Measurements from ENCODE around the gene MGAT4C. TPM values are rescaled to one million over a fixed set of nuclear protein-coding genes. Genes with fewer than 3 reads are reported as not detected.
"Not testable (repeated sequence)": the region's sequence is repeated elsewhere in the genome, so short reads cannot be mapped to it uniquely, and the experiment has no call there.

MGAT4C gene
- total RNA-seq, 2 donors from 2014 or later: 3.4 to 4.6 TPM

DNA sequence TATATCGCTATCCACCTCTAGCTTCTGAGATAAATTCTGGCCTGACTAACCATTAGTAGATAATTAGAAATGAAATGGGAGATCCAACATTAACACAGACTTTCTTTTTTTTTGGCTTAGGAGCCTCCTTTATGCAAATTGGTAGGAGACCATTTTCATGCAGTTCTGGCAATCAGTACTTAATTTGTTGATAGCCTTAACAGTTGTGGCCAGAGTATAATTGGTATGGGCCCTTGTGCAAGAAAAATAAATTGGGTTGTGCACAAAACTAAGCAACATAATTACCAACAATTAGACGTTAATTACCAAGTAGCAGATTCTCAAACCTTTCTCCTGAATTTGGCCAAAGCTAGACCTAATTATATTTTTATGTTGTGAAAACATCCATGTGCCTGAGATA lies 111.0 kb downstream of the MGAT4C start:
- no peak for DNase-seq (ENCODE audit: low spot score)
- intact Hi-C loops (cut with DNase I): no loop called here

DNA sequence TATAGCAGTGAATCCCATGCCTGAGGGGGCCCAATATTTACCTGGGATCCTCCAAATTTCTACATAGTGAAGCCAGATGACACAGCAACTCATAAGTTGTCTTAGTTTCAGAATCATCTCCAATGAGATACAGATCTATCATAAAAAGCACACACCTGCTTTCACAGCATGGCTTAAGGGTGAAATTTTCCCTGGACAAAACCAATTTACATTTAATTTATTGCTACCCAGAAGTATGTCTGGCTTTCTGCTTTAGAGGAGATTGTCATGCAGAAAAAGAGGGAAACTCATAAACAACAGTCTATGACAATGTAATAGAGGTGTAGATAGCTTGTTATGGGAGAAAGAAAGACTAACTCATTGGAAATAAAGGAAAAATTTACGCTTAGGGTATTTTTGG lies 113.0 kb downstream of the MGAT4C start:
- intact Hi-C loops (cut with DNase I): no loop called here
- DNase-seq (ENCODE audit: low spot score): no peak

DNA sequence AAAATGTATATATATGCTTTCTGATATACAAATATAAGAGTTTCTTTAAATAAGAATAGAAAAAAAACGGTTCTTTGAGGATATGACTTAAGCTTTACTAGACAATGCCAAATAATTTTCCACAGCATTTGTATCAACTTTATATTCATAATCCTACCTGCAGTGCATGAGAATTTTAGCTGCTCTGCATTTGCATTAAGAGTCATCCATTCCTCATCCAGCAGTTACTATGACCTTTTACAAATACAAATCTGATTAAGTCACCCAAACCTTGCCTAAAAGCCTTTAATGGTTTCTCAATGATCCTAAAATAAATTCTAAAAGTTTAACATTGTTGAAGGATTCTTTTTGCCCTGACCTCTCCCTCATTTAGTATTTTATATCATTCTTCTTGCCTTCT lies 116.5 kb downstream of the MGAT4C start:
- DNase-seq (ENCODE audit: low spot score): no peak
- intact Hi-C loops (cut with DNase I): no loop called here

DNA sequence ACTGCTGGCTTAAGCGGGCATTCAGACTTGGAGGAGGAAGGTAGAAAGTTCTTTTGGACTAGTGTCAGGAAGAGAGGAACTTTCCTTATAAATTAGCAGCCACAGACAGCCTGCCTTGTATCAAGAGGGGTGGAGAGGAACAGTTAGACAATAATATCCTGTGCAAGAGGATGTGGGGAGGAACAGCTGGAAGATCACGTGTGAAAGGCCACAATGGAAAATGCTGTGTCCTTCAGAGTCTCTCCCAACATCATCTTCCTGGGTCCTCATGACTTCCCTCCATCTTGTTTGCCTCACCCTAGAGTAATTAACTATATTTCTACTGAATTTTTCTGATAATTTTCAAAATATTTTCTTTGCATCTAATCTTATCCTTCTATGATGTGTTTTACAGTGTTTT lies 117.4 kb downstream of the MGAT4C start:
- no peak for DNase-seq (ENCODE audit: low spot score)
- intact Hi-C loops (cut with DNase I): no loop called here

DNA sequence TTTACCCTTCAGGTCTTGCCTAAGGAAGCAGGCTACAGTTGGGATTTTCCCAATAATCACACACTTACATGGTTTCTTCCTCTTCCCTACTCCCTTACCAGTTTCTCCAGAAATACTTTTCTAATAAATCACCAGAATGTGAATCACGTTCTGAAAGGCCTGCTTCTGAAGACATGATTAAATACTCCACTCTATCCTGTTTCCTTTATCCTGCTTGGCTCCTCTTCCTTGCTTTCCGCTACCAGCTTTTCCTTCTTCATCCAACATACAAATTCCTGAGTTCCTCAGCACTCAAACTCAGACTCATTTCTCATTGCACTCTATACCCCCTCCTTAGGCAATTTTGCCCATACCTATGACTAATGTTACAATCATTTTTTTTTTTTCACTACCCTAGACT lies 118.3 kb downstream of the MGAT4C start:
- intact Hi-C loops (cut with DNase I): no loop called here
- DNase-seq (ENCODE audit: low spot score): no peak

DNA sequence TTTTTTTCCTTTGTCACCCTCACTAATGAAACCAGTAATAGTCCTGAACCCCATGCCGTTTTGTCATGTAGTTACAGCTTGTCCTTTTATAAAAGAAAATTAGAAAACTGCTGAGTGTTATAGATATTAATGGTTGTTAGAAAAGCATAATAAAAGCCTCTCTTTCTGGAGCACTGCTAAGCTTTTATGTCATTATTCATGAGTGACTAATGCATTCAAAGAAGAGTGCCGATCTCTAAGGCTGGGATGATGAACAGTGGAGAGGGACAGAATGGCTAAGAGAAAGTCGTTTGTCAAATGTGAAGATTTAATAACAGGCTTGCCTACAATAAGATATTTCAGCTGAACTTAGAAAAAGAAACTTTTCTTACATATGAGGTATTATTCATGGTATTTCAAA lies 121.6 kb downstream of the MGAT4C start:
- intact Hi-C loops (cut with DNase I): no loop called here
- DNase-seq (ENCODE audit: low spot score): no peak

DNA sequence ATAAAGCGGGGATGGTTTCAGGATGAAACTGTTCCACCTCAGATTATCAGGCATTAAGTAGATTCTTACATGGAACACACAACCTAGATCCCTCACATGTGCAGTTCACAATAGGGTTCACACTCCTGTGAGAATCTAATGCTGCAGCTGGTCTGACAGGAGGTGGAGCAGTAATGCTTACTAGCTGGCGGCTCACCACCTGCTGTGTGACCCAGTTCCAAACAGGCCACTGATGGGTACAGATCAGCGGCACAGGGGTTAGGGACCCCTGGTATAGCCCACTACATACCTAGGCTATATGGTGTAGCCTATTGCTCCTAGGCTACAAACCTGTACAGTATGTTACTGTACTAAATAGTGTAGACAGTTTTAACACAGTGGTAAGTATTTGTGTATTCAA lies 129.3 kb downstream of the MGAT4C start:
- DNase-seq (ENCODE audit: low spot score); intact Hi-C loops (cut with DNase I): not testable (repeated sequence)

DNA sequence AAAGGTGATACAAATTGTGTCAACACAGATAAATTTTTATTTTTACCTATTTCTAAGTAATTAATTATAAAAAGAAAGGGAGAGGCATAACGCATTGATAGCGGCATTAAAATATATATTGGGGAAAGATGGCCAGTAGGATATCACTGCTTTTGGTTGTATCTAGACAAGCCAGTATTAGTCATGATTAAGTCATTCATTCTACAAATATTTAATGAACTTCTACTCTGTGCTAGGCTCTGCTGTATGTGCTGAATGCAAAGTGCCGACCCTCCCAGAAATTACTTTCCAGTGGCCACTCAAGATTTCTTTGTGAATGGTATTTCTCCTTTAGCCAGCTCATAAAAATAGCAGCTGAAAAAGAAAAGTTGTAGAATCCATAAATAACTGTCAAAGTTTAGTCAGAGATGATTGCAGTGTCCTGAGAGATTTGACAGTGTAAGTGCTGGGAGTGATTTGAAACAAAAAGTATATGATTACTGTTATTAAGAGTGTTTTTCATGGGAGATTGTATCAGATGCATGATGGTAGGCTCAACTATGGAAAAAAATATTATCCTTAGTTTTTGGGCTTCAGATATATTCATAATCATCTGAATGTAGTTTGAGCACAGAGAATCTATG lies 133.2 kb downstream of the MGAT4C start:
- DNase-seq (ENCODE audit: low spot score): no peak
- intact Hi-C loops (cut with DNase I): no loop called here

DNA sequence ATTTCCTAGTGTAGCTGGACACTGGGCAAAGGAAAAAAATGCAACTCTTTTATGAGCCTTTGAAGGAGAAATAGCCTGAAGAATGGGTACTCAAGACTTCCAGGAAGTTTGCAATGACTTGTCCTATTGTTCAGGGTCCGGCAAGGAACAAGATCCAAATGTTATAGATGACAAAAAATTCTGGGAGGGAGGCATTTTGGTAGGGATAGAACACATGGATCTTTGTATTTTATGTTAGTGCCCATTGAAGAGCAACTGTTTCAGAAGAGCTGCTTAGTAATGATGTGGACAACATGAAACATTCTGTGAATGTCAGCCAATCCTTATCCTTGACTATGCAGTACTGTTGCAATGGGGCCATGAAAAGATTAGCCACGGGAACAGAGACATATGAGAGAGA lies 138.0 kb downstream of the MGAT4C start:
- no peak for DNase-seq (ENCODE audit: low spot score)

DNA sequence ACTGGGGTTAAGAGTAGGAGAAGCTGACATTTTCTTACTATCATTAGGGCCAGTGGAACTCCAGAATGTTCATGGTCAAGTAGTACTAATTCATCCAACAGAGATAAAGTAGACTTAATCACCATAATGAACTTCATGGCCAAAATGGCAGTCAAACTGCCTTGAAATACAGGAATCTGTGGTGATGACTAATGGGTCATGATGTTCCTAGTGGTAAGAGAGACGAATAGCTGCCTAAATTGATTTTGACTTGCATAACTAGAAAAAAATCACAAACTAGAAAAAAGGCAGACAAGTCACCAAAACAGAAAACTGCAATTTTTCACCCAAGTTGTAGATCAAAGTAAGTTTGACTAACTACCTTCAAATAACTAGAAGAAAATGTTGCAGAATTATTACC lies 138.5 kb downstream of the MGAT4C start:
- intact Hi-C loops (cut with DNase I): no loop called here

More for the DNA sequence above, 138.0 kb downstream of the MGAT4C start:
- intact Hi-C loops (cut with DNase I): no loop called here

DNA sequence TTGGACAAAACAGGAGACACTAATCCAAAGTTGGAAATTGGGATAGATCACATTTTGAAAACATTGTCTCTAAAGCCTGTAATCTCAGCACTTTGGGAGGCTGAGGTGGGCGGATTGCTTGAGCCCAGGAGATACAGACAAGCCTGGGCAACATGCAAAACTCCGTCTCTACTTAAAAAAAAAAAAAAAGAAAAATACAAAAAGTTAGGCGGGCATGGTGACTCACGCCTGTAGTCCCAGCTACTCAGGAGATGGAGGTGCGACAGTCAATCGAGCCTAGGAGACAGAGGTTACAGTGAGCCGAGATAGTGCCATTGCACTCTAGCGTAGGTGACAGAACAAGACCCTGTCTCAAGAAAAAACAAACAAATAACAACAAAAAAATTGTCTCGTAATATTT lies 152.1 kb downstream of the MGAT4C start:
- intact Hi-C loops (cut with DNase I): no loop called here
- DNase-seq (ENCODE audit: low spot score): no peak

More for the DNA sequence above, 138.5 kb downstream of the MGAT4C start:
- DNase-seq (ENCODE audit: low spot score): no peak

DNA sequence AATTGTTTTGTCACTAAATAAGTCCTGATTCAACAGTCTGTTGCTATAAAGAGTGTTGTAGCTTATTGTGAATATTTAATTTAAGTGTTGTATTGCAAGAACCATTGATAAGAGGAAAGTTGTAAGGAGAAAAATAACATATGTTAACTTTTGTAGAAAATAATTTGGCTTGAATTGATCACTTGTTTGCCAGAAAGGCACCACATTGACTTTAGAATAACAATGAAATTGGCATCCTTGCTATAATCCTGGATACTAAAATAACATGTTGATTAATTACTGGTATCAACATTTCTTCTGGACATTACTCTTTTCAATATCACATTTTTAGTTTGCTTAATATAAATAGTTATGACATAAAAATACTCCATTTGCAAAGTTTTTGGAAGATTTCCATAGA lies 159.0 kb downstream of the MGAT4C start:
- DNase-seq (ENCODE audit: low spot score): no peak
- intact Hi-C loops (cut with DNase I): no loop called here

DNA sequence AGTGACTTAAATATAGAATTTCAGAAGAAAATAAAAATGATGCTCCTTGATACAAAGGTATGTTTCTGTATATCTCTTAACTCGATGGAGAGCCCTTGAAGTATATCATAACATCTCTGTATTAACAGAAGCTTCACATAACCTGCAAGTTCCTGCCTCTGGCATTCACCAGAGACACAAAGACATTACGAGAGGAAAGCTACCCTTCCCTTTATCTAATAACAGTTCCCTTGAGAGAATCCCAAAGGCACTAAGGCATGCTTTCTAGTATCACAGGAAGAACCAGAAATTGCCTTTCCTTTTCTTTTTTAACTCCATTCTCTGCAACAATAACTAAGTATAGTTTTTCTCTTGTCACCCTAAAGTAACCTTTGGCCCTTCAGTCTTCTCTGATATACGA lies 164.5 kb downstream of the MGAT4C start:
- no peak for DNase-seq (ENCODE audit: low spot score)
- intact Hi-C loops (cut with DNase I): no loop called here

DNA sequence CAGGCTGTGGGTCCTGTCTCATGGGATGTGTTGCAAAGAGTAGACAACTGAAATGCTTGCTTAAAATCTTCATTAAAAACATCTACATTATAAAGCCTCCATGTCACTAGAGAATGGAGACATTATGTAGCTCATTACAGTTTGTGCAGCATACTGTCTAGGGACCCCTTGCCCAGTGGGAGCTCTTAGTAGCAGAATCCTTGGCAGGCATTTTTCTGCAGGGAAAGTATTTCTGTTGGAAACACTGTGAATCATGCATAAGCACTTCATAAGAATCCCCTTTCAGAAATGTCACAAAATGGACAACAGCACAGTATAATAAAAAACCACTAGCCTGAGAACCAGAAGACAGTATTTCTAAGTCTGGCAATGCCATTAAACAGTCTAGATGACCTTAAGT lies 174.3 kb downstream of the MGAT4C start:
- DNase-seq (ENCODE audit: low spot score): no peak
- intact Hi-C loops (cut with DNase I): no loop called here

DNA sequence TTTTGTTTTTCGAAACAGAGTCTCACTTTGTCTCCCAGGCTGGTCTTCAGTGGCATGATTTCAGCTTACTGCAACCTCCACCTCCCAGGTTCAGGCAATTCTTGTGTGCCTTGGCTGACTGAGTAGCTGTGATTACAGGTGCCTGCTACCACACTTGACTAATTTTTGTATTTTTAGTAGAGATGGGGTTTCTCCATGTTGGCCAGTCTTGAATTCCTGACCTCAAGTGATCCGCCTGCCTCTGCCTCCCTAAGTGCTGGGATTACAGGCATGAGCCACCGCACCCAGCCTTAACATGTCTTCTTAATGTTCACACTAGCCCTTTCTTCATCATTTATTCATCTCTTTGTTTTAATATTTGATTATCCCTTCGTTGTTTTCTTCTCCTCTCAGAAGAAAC lies 197.1 kb downstream of the MGAT4C start:
- DNase-seq (ENCODE audit: low spot score); intact Hi-C loops (cut with DNase I): not testable (repeated sequence)

DNA sequence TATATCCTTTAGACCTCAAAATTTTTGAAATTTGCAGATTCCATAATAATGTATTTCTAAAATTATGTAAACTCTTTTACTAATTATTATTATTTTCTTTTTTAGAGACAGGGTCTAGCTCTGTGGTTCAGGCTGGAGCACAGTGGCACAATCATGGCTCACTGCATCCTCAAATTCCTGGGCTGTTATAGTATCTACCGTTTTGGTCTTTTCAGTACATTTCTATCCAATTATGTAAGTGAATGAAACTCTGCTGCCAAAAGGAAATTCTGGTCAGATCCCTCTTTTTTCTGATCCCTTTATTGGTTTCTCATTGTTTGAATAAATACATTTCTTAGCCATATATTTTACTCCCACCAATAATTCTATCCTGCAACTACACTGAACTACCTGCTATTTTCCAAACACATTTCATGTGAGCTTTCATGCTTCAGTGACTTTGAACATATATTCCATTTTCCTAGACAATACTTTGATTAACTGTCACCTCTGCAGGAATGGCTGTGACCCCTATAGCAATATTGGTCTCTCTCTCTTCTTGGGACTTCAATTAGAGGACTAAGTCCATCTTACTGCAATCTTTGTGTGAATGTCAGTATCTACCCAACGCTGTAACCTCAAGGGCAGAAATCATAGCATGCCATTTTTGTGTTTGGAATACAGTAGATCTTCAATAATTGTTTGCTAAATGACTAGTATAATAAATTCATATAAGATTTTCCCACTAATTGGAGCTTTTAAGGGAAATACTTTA lies 198.9 kb downstream of the MGAT4C start:
- intact Hi-C loops (cut with DNase I): no loop called here
- DNase-seq (ENCODE audit: low spot score): no peak

DNA sequence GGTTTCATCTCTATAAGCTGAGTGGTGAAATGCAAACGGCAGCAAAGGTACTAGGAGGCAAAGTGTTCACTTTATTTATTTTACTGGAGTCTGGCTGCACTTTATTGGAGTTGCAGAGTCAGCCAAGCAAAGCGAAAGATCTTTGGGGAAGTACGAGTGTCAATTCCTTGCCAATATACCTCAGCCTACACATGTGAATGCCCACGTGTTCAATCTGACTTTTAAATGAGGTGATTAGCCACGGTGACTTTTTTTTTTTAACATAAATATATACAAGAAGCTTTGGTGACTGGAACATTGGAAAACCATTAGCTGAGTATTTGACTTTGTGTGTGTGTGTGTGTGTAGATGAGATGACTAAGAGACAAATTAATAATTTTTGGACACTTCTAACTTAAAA lies 203.3 kb downstream of the MGAT4C start:
- intact Hi-C loops (cut with DNase I): no loop called here
- DNase-seq (ENCODE audit: low spot score): no peak

DNA sequence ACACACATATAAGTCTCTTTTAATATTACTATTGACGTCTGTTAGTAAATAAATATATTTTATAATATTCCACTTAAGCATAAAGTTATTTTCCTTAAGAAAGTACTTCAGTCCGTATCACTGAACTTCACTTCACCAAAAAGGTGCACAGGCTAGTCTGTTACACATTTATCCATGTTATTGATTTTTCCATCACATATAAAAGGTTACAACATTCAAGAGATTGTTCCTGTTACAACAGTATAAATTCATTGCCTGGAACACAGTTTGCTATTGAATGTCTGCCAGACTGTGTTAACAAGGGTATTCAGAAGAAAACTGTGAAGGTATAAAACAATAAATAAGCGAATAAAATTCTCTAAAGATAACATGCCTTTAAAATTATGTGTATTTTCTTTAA lies 206.2 kb downstream of the MGAT4C start:
- intact Hi-C loops (cut with DNase I): no loop called here
- DNase-seq (ENCODE audit: low spot score): no peak

DNA sequence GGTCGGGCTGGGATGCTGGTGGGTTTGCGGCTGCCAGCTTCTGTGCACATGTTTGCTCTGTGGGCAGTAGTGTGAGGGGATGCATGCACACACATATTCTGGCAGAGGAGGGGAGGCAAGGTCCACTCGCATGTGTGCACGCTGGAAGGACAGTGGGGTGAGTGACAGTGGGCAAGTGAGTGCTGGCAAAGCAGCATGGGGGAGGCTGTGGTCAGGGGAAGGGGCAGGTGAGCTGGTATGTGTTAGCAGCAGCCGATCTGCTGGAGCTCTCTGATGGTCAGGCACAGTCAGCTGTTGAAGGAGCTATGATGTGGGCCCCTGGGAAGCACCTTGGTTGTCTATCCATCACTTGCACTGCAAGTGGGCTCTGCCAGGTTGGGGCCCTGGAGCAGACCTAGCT lies 211.8 kb downstream of the MGAT4C start:
- DNase-seq (ENCODE audit: low spot score): no peak
- intact Hi-C loops (cut with DNase I): no loop called here

DNA sequence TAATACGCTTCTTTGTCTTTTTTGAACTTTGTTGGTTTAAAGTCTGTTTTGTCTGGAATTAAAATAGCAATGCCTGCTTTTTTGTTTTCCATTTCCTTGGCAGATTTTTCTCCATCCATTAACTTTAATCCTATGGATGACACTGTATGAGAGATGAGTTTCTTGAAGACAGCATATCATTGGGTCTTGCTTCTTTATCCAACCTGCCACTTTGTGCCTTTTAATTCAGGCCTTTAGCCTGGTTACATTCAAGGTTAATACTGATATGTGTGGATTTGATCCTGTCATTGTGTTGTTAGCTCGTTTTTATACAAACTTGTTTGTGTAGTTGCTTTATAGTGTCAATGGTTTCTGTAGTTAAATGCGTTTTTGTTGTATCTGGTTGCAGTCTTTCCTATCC lies 214.1 kb downstream of the MGAT4C start:
- intact Hi-C loops (cut with DNase I): no loop called here
- DNase-seq (ENCODE audit: low spot score): no peak

DNA sequence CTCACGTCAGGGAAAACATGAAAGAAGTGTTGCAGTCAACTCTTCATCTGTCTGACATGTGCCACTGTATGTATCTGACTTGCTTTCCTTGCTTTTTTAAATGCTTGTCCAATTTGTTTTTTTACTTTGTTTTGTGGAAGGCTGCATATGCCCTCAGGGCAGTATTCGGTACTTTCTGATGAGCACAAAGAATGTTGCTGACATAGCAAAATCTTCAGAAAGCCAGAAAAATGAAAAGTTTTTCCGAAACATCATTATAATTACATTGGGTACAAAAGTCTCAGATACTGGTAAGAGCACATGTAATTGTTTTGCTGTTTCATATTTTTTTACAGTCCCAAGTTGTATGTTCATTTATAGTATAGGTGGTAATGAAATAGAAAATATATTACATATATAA lies 237.8 kb downstream of the MGAT4C start:
- intact Hi-C loops (cut with DNase I): no loop called here
- no peak for DNase-seq (ENCODE audit: low spot score)
